ENCODE results near the gene BTAF1. TPM values are rescaled to one million over a fixed set of nuclear protein-coding genes. Genes with fewer than 3 reads are reported as not detected.

Gene BTAF1
- total RNA-seq, 1 experiment from 2014 or later, result 45.2 TPM

GRCh38 chr10:91875779-91876178 lies 47.8 kb upstream of the BTAF1 start:
- H2AFZ ChIP-seq (ENCODE audit: low read length), result no peak overlapping the region
- H3K4me1 ChIP-seq (ENCODE audit: insufficient read depth, low read length), result peaks cover 4% of the 10 kb centered on the region; the same call in 1 of the 2 replicates
- no peaks in the 10 kb centered on the region for H4K20me1 ChIP-seq (ENCODE audit: control insufficient read depth, insufficient read depth, insufficient read length)
- no peak overlapping the region for H3K27ac ChIP-seq (ENCODE audit: insufficient read length, low read depth, low read length)
- TF ChIP-seq CTCF (conservative IDR thresholded peaks at IDR 0.05), result no peak
- no peak overlapping the region for H2AK5ac ChIP-seq (ENCODE audit: insufficient read length, low read length)
- no peak overlapping the region for H3K56ac ChIP-seq (ENCODE audit: insufficient read length, low read depth, low read length)
- H2BK12ac ChIP-seq (ENCODE audit: insufficient read length, low read depth, low read length), result no peak overlapping the region
- H2BK120ac ChIP-seq (ENCODE audit: low read depth, low read length, poor library complexity, severe bottlenecking), result no peak overlapping the region
- no peak overlapping the region for H4K91ac ChIP-seq (ENCODE audit: insufficient read length, low read depth, low read length)
- H3K4me3 Mint-ChIP-seq, result no peak overlapping the region
- H3K9me3 Mint-ChIP-seq, result peaks cover 7% of the 10 kb centered on the region in 2 experiments
- no peak overlapping the region for H3K4me2 ChIP-seq (ENCODE audit: insufficient read depth, insufficient read length, low read length)
- H3K79me2 ChIP-seq (ENCODE audit: insufficient read depth, low read length), result no peaks in the 10 kb centered on the region
- H3K23me2 ChIP-seq (ENCODE audit: insufficient read length, low read depth, low read length, poor library complexity, severe bottlenecking), result no peaks in the 10 kb centered on the region
- no peak overlapping the region for H3K14ac ChIP-seq (ENCODE audit: insufficient read depth, low read length)
- peaks cover 23 to 25% of the 10 kb centered on the region in 2 experiments for H3K4me1 Mint-ChIP-seq
- no peaks in the 10 kb centered on the region for H3K79me1 ChIP-seq (ENCODE audit: insufficient read depth, low read depth, low read length, poor library complexity, severe bottlenecking)
- H3K36me3 Mint-ChIP-seq (ENCODE audit: insufficient read depth in 1 of 3, low read depth in 3 of 3), result peaks cover 3 to 10% (median 4%) of the 10 kb centered on the region in 3 experiments; a peak in 6 of 7 replicates
- H3K27me3 ChIP-seq (ENCODE audit: insufficient read depth, low read length), result no peaks in the 10 kb centered on the region
- H4K5ac ChIP-seq (ENCODE audit: insufficient read length, low read depth, low read length), result no peak overlapping the region
- H3K27me3 Mint-ChIP-seq (ENCODE audit: low read depth), result peaks cover 2% of the 10 kb centered on the region; the same call in 1 of the 2 replicates
- H3K23ac ChIP-seq (ENCODE audit: insufficient read length, low read depth, low read length), result no peak overlapping the region
- no peak overlapping the region for H3K9ac ChIP-seq (ENCODE audit: extremely low read depth, insufficient read length, low read length)
- no peak overlapping the region for H2BK15ac ChIP-seq (ENCODE audit: low read depth, low read length)
- H3T11ph ChIP-seq (ENCODE audit: low read length), result no peak overlapping the region
- H4K8ac ChIP-seq (replicated peaks; ENCODE audit: insufficient read length, low read depth, low read length), result no peak overlapping the region
- H3K4ac ChIP-seq (ENCODE audit: low read depth, low read length), result no peak overlapping the region
- H3K9me3 ChIP-seq (ENCODE audit: control insufficient read depth, low read depth, low read length), result no peaks in the 10 kb centered on the region
- WGBS (ENCODE audit: extremely low coverage, insufficient read length, low lambda C conversion rate), result no CpG with 5 or more reads among the region's 1 CpG
- no peak overlapping the region for H3K27ac Mint-ChIP-seq
- H3K18ac ChIP-seq (ENCODE audit: insufficient read length, low read depth, low read length), result no peak overlapping the region
- DNase-seq, result no peak
- H2BK20ac ChIP-seq (ENCODE audit: low read depth, low read length, poor library complexity, severe bottlenecking), result no peak overlapping the region
- no peak overlapping the region for H2BK5ac ChIP-seq (ENCODE audit: insufficient read length, low read length)
